ENCODE data around the gene CDH20.
A peak's percentile ranks its signal among the peaks of the same experiment; 100 is the strongest.

CDH20 gene

GRCh38 chr18:61541673-61542072 lies 208.4 kb downstream of the CDH20 start:
- no peak for DNase-seq

- DNase-seq: no peak
Observed at GRCh38 chr18:61542596-61542995, 209.4 kb downstream of the CDH20 start.

DNA sequence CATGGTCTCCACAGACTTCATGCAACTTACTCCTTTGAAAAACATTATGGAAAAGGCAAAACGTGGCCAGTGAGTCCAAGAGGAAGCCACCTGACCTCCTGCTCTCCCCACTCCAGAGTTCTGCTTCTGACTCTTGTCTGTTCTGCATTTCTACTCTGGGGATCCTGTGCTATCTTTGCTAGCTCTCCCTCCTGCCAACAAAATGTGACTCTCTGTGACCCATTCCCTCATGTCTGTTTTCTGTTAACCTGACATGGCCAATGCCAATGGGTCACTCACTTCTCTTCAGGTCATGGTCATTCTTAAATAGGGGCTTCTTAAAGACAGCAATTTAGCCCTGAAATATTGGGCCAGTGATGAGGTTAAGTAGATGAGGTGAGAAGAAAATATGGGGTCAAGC lies 210.3 kb downstream of the CDH20 start:
- DNase-seq: no peak

- DNase-seq: no peak
Observed at GRCh38 chr18:61544178-61544577, 210.9 kb downstream of the CDH20 start.

DNA sequence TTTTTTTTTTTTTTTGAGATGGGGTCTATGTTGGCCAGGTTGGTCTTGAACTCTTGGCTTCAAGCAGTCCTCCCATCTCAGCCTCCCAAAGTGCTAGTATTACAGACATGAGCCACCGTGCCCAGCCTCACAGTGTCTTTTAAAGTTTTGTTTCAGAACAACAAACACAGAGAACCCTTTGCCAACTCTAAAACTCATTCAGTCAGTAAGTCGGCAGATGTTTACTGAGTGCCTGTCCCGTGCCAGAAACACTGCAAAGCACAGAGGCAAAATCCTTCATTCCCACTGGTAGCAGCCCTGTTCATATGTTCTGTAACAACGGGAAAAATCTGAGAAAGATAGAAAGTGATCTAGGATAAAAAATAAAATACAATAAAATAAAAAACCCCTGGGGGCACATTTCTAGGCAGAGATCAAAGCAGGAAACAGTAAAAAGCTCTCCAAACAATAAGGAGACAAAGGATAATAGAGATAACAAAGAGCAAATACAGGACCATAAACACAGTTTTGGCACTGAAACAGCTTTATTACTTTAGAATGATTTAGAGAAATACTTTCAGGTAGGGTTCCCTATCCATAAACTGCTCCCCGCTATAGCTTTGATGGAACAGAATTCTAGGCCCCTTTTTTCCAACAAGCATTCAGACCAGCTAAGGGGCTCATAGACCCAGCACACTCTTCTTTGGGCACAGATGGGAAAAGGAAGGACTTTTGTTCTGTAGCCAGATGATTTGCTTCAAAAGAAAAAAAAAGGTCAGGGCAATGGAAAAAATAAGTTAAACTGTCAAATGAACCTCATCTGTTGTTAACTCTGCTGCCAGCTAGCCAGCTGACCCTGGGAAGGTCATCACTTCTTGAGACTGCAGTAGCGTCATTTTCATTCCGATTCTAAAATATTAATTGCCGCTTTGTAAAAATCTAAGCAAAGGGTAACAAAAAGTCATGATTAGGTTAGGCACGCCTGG lies 212.3 kb downstream of the CDH20 start:
- no peak for DNase-seq

DNA sequence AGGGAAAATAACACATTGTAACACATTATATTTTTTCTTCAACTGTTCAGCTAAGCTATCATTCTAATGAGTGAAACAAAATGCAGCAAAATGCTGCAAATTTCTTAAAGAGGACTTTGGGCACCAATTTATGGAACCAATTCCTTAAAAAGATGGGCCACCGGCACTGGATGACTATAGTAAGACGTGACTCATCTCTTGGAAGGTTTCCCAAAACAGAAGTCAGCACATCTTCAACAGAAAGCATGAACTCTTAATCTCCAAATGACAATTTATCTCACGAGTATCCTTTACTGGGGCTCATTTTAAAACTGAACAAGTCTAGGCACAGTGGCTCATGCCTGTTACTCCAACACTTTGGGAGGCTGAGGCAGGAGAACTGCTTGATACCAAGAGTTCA lies 213.4 kb downstream of the CDH20 start:
- DNase-seq: peak; percentile 86

DNA sequence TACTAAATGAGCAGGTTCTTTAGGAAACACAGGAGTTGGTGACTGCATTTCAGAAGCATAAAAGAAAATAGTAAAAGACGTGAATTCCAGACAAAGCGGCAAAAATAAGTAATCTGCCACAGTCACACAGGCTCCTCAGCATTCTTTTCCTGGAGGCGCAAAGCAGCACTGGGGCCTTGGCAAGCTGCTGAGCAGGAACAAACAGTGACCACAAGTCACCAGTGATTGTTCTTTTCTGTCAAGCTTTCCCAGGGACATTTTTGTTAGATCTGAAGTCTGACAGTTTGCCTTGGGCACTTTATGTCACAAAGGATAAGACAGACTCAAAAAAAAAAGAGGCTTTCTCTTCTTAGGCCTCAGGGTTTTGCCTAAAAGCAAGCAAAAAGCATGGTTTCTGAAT lies 216.2 kb downstream of the CDH20 start:
- no peak for DNase-seq

- DNase-seq: no peak
Observed at GRCh38 chr18:61549889-61550288, 216.7 kb downstream of the CDH20 start.

GRCh38 chr18:61551586-61551985 lies 218.4 kb downstream of the CDH20 start:
- peak; percentile 80 for DNase-seq

GRCh38 chr18:61553045-61553659 lies 219.9 kb downstream of the CDH20 start:
- DNase-seq: no peak

DNA sequence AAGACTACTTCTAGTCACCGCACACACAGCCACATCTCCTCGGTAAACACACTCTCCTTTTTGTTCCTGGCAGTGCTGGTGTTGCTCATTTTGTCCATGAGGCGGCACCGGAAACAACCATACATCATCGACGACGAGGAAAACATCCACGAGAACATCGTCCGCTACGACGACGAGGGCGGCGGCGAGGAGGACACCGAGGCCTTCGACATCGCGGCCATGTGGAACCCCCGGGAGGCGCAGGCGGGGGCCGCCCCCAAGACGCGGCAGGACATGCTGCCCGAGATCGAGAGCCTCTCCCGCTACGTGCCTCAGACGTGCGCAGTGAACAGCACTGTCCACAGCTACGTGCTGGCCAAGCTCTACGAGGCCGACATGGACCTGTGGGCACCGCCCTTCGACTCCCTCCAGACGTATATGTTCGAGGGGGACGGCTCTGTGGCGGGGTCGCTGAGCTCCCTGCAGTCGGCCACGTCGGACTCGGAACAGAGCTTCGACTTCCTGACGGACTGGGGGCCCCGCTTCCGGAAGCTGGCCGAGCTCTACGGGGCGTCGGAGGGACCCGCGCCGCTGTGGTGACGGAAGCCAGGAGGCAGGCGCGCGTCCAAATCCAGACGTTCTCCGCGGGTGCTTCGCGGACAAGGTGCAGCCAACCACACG lies 221.0 kb downstream of the CDH20 start:
- no peak for DNase-seq

GRCh38 chr18:61554946-61555361 lies 221.7 kb downstream of the CDH20 start:
- DNase-seq: no peak

DNA sequence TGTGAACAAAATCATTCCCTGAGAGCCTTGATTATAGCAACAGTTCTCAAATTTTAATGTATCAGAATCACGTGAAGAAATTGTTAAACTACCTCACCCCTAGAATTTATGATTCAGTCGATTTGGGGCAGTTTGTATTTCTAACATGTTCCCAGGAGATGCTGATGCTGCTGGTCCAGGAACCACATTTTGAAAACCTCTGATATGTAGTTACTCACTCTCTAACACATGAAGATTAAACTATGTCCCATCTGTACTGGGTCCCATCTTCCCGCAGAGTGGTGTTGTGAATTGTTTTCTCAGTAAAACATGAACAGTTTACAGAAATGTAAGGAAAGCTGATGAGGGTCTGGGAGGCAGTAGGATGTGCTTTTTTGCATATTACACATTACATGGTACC lies 223.1 kb downstream of the CDH20 start:
- no peak for DNase-seq

GRCh38 chr18:61556862-61557261 lies 223.6 kb downstream of the CDH20 start:
- no peak for DNase-seq

GRCh38 chr18:61569176-61569892 lies 236.1 kb downstream of the CDH20 start:
- peak; percentile 92 for DNase-seq

DNA sequence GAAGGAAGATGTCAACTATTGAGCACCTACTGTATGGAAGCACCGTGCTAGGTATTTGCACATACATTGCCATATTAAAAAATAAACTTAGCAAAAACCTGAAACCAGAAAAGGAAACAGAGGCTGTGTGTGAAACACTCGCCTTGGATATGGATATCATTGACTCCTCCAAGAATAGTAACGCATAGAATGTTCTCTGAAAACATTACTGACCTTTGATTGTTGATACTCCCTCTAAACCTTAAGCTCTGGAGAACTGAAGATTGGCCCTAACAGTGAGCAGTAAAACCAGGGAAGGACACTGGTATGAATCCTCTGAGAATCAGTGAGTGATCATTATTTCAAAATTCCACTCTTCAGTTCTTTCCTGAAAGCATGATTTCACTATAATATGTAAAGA lies 236.8 kb downstream of the CDH20 start:
- DNase-seq: no peak

DNA sequence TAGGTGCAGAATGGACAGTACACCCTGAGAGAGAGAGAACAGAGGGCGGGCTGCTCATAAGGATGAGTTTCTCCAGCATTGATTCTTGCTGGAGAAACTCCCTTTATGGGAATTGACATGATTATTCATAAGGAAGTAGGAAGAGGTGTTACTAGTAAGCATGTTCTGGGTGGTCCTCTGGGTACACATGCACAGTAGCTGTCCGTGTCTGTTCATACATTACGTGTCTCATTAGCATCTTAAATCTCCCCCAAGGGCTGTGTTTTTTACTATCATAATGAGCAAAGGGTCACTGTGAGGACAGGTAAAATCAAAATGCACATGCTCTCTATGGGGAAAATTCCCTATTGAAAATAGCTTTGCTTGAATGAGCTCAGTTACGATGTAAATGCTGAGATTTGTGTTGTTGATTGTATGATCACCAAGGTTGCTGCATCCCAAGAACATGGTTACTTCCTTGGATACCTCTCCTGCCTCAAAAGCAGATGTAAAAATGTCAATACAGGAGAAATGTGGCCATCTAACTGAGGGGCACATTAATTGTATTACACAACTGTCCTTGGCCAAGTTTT lies 238.9 kb downstream of the CDH20 start:
- no peak for DNase-seq

DNA sequence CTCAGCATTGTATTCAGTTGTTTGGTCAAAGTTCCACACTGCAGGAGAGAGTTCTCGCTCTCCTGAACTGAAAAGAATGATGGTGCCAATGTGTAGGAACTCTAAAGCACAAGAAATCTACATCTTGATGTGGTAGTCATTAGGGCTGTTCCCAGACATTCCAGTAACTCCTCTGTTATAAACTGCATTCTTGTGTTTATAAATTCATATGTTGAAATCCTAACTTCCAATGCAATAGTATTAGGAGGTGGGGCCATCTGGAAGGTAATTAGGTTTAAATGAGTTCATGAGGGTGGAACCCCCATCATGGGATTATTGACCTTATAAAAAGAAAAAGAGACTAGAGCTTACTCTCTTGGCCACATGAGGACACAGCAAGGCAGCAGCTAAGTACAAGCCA lies 239.6 kb downstream of the CDH20 start:
- DNase-seq: no peak

DNA sequence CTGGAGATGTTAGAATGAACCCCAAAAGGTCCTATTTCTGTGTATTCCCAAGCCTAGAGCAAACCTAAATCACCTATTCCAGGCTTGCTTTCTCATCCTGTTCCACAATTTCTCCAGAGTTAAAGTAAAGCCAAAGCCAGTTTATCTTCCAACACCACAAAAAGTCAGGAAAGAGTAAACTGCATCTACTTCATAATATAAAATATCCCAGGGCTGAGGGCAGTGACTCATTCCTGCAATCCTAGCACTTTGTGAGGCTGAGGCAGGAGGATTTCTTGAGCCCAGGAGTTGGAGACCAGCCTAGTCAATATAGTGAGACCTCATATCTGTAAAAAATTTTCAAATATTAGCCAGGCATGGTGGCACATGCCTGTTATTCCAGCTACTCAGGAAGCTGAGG lies 241.4 kb downstream of the CDH20 start:
- DNase-seq: no peak

- DNase-seq: peak; percentile 58
Observed at GRCh38 chr18:61575419-61575818, 242.2 kb downstream of the CDH20 start.

DNA sequence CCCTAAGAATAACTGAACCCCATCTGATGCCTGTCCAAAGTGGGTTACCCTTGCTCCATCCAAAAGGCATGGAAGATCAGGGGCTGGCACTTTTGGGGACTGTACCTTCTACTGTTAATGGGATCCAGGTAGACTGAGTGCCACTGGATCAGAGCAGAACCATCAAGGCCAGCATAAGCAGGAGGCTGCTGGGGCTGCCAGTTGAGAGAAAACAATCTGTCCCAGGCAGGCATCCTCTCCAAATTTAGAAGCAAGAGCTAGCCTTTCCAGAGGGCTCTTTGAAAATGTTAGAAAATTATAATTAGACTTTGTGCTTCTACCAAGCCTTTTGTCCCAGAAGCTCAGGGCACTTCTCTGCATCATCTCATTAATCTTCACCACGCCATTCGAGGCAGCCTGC lies 245.6 kb downstream of the CDH20 start:
- DNase-seq: no peak

DNA sequence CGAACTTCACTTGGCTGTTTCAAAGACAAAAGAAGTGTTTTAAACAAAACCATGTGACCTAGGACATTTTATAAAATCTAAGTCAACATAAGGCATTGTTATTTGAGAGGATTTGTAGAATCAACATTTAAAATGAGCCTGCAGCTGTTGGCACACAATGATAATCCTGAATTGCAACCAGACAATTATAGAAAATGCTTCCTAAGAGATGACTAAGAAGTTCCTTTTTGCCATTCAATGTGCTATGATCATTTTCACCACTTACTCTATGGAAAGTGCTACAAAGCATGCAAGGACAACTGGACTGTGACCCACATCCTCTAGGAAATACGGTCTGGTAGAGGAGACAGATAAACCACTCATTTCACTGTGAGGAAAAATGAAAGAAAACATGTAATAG lies 246.4 kb downstream of the CDH20 start:
- no peak for DNase-seq

DNA sequence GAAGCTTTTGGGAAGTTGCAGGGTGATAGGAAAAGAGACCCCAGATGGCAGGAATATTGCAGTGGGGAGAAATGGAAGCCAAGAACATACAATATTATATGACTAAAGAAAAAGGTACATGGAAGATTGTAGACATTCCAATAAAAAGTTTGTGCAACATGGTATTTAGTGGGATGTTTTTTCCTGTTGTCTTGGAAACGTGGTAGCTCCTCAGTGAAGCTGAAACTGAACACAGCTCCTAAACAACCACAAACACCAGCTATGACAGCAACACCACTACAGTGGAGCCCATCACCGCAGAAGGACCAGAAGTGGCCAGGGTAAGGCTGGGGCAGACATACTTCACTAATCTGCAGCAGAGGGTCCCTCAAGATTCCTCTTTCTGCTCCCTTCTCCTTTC lies 246.8 kb downstream of the CDH20 start:
- DNase-seq: no peak
